GM23338 (cell line): Measurements from ENCODE around the gene TARS2. TPM values are rescaled to one million over a fixed set of nuclear protein-coding genes. Genes with fewer than 3 reads are reported as not detected.

Experiments
- ATAC-seq: fragments of 200-7000 bp; cut with Tn5 transposase; 3 replicates; pipeline ENCODE4 v1.9.1; 2020
- DNase-seq: peaks from one replicate; pipeline ENCODE4 v3.0.0-alpha.2; 2015; ENCODE audit warnings: low spot score
- H2AFZ ChIP-seq: fragments of 200-600 bp; sonication (generic); 2 replicates; pipeline ENCODE4 v1.8.0; 2016; ENCODE audit warnings: antibody characterized with exemption, mild to moderate bottlenecking, moderate library complexity
- H3F3A ChIP-seq: fragments of 200-600 bp; sonication (generic); replicated peaks from 2 replicates; pipeline ENCODE4 v1.8.0; 2017; ENCODE audit warnings: antibody characterized with exemption, mixed run types, low read depth
- H3K27ac ChIP-seq: fragments of 200-600 bp; sonication (generic); 2 replicates; pipeline ENCODE4 v1.6.1; 2016; ENCODE audit warnings: low read depth
- H3K27me3 ChIP-seq: fragments of 200-600 bp; sonication (generic); 2 replicates; pipeline ENCODE4 v1.8.0; 2016; ENCODE audit warnings: mild to moderate bottlenecking, mixed run types, moderate library complexity; ENCODE audit not compliant: insufficient read depth
- H3K36me3 ChIP-seq: fragments of 200-600 bp; sonication (generic); 2 replicates; pipeline ENCODE4 v1.8.0; 2016; ENCODE audit warnings: mild to moderate bottlenecking; ENCODE audit not compliant: insufficient read depth
- H3K4me1 ChIP-seq: fragments of 200-600 bp; sonication (generic); 2 replicates; pipeline ENCODE4 v1.8.0; 2016; ENCODE audit warnings: mild to moderate bottlenecking, moderate library complexity; ENCODE audit not compliant: insufficient read depth
- H3K4me2 ChIP-seq: fragments of 200-600 bp; sonication (generic); 2 replicates; pipeline ENCODE4 v1.7.1; 2017; ENCODE audit warnings: mixed run types
- H3K4me3 ChIP-seq: fragments of 200-600 bp; sonication (generic); 2 replicates; pipeline ENCODE4 v1.6.1; 2016; ENCODE audit warnings: mixed run types
- H3K79me2 ChIP-seq: fragments of 200-600 bp; sonication (generic); replicated peaks from 2 replicates; pipeline ENCODE4 v1.8.0; 2017; ENCODE audit warnings: mild to moderate bottlenecking; ENCODE audit not compliant: insufficient read depth
- H3K9me2 ChIP-seq: fragments of 200-600 bp; sonication (generic); 2 replicates; pipeline ENCODE4 v1.8.0; 2017; ENCODE audit not compliant: insufficient read depth
- H4K20me1 ChIP-seq: fragments of 200-600 bp; sonication (generic); replicated peaks from 2 replicates; pipeline ENCODE4 v1.8.0; 2017; ENCODE audit warnings: mild to moderate bottlenecking; ENCODE audit not compliant: insufficient read depth
- H3K27ac Mint-ChIP-seq: 2 replicates; pipeline ENCODE4 v1.8.0; 2020; ENCODE audit warnings: inconsistent platforms, mild to moderate bottlenecking, moderate library complexity, mixed read lengths
- H3K27me3 Mint-ChIP-seq: 3 replicates; pipeline ENCODE4 v1.8.0; 2022; ENCODE audit warnings: low read depth, mild to moderate bottlenecking, moderate library complexity, mixed read lengths, inconsistent platforms; ENCODE audit not compliant: insufficient read depth, poor library complexity
- H3K36me3 Mint-ChIP-seq: 3 replicates; pipeline ENCODE4 v1.8.0; 2021; ENCODE audit warnings: low read depth, mild to moderate bottlenecking, inconsistent platforms, moderate library complexity, mixed read lengths
- H3K4me1 Mint-ChIP-seq: 3 replicates; pipeline ENCODE4 v1.8.0; 2020; ENCODE audit warnings: mild to moderate bottlenecking, inconsistent platforms, mixed read lengths
- H3K4me3 Mint-ChIP-seq: 3 replicates; pipeline ENCODE4 v1.8.0; 2021; ENCODE audit warnings: moderate library complexity, mild to moderate bottlenecking, inconsistent platforms, mixed read lengths
- H3K9me3 Mint-ChIP-seq: 3 replicates; pipeline ENCODE4 v1.8.0; 2020; ENCODE audit warnings: moderate library complexity, mild to moderate bottlenecking, inconsistent platforms, mixed read lengths
- EZH2 ChIP-seq: fragments of 200-600 bp; sonication (generic); IDR thresholded peaks from one replicate; pipeline ENCODE4 v1.8.0; 2017; ENCODE audit warnings: antibody characterized with exemption, mild to moderate bottlenecking, low read depth; ENCODE audit not compliant: unreplicated experiment
- EZH2phosphoT487 ChIP-seq: fragments of 200-600 bp; sonication (generic); IDR thresholded peaks from one replicate; pipeline ENCODE4 v1.8.1; 2018; ENCODE audit warnings: antibody characterized with exemption; ENCODE audit not compliant: unreplicated experiment
- ZNF462 ChIP-seq: fragments of 250-450 bp; sonication (Bioruptor Pico); IDR thresholded peaks from 2 replicates; pipeline ENCODE4 v1.5.0; 2020; ENCODE audit warnings: mild to moderate bottlenecking, moderate library complexity
- polyA plus RNA-seq: library from polyadenylated mRNA; unstranded; fragments of >200 nt; fragmentation: Nextera tagmentation; extraction: Ambion mirVana; gene quantifications from 2 replicates; pipeline ENCODE4 v1.2.1, GENCODE V29; 2016
- total RNA-seq: library from RNA; depleted of rRNA; stranded (reverse); fragments of >200 nt; shearing (Covaris generic); gene quantifications from 2 replicates; pipeline ENCODE4 v1.2.3, GENCODE V29; 2014
- TF ChIP-seq, protein P1 (sequence below), 2 experiments: fragments of 200-600 bp in 1 of 2; sonication (generic) in 1 of 2; conservative IDR thresholded peaks; 2 replicates each; pipeline versions ENCODE4 v1.5.1 to v1.6.1; 2016 to 2017; ENCODE audit warnings: antibody characterized with exemption in 2 of 2, low read depth in 2 of 2, mild to moderate bottlenecking in 2 of 2, moderate library complexity in 1 of 2

Gene TARS2
- total and polyA plus RNA-seq, 2 experiments from 2014 or later, result 19.5 to 28.4 TPM

DNA sequence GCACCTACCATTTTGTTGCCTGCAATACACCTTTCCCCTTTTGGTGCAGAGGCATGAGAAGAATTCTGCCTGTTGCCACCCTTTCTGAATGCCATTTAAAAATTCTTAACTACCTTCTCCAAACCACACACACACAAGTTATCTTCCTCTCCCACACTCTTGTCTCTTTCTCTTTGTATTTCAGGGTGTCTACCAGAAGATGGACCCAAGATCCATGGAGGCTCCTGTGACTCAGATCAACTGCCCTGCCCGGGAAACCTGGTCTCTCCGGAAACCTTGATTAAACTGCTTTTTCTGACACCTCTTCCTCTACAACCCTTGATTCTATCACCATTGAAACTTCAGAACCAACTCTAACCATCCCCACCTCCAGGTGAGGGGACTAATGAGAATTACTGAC is 2.4 kb upstream of the TARS2 start:
- Histone ChIP-seq H3K9me2 (no peaks in the 10 kb centered on the region), H3F3A (peaks cover 8% of the 10 kb centered on the region; the same call in 1 of the 2 replicates), H3K4me1 (peaks cover 4% of the 10 kb centered on the region; the same call in 1 of the 2 replicates), H2AFZ (peak overlapping the region; percentile 95), H3K4me3 (no peak overlapping the region), H3K27me3 (no peaks in the 10 kb centered on the region), H3K79me2 (peaks cover 13% of the 10 kb centered on the region), H3K27ac (0 out of 2 replicates have a peak overlapping the region, but pooled peaks have one; percentile 51), H3K4me2 (no peak overlapping the region), H3K36me3 (peaks cover 11% of the 10 kb centered on the region; the same call in 1 of the 2 replicates), H4K20me1 (no peaks in the 10 kb centered on the region)
- Mint-ChIP-seq H3K27me3 (peaks cover 10% of the 10 kb centered on the region), H3K4me1 (peaks cover 8% of the 10 kb centered on the region), H3K4me3 (no peak overlapping the region), H3K27ac (no peak overlapping the region), H3K9me3 (no peaks in the 10 kb centered on the region), H3K36me3 (peaks cover 9% of the 10 kb centered on the region)
- TF ChIP-seq EZH2 (no peak), ZNF462 (CRISPR knock-in tag) (no peak), EZH2phosphoT487 (no peak)
- TF ChIP-seq, protein P1, sequence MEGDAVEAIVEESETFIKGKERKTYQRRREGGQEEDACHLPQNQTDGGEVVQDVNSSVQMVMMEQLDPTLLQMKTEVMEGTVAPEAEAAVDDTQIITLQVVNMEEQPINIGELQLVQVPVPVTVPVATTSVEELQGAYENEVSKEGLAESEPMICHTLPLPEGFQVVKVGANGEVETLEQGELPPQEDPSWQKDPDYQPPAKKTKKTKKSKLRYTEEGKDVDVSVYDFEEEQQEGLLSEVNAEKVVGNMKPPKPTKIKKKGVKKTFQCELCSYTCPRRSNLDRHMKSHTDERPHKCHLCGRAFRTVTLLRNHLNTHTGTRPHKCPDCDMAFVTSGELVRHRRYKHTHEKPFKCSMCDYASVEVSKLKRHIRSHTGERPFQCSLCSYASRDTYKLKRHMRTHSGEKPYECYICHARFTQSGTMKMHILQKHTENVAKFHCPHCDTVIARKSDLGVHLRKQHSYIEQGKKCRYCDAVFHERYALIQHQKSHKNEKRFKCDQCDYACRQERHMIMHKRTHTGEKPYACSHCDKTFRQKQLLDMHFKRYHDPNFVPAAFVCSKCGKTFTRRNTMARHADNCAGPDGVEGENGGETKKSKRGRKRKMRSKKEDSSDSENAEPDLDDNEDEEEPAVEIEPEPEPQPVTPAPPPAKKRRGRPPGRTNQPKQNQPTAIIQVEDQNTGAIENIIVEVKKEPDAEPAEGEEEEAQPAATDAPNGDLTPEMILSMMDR (conservative IDR thresholded peaks at IDR 0.05; ENCODE audit: low read depth in 2 of 2), result peak; percentile 21 to 39
- ATAC-seq (no peak), DNase-seq (peak; percentile 33)
